H1 (cell line): ENCODE measurements around the gene ARR3. TPM values are rescaled to one million over a fixed set of nuclear protein-coding genes. Genes with fewer than 3 reads are reported as not detected.

Experiments
- CTCF ChIA-PET: fragments of 300-600 bp; sonication (Branson Sonifier 250); formaldehyde crosslinking; loops from one replicate; lab custom pipeline; 2021; ENCODE audit not compliant: partially characterized antibody; lab: Charles Lee
- POLR2A ChIA-PET: fragments of 300-600 bp; sonication (Branson Sonifier 250); formaldehyde crosslinking; loops from one replicate; lab custom pipeline; 2021; ENCODE audit warnings: inconsistent platforms; ENCODE audit not compliant: partially characterized antibody; lab: Charles Lee
- DNase-seq, 2 experiments: peaks; one replicate each; pipeline versions ENCODE4 v3.0.0 to v3.0.0-alpha.2; 2010 to 2022; ENCODE audit warnings: low spot score in 2 of 2, low read depth in 1 of 2, mixed read lengths in 1 of 2
- FAIRE-seq: peaks from 2 replicates; lab custom pipeline; 2011; peaks lifted over from hg19 to GRCh38; lab: Jason Lieb, UNC
- H2AFZ ChIP-seq: 2 replicates; pipeline ENCODE4 v1.8.1; 2012; ENCODE audit warnings: low read length, inconsistent platforms
- H2AK5ac ChIP-seq: 2 replicates; pipeline ENCODE4 v1.6.1; 2013; ENCODE audit warnings: low read depth, low read length
- H2BK120ac ChIP-seq: replicated peaks from 2 replicates; pipeline ENCODE3; 2013; ENCODE audit warnings: low read depth, low read length, inconsistent platforms
- H2BK12ac ChIP-seq: 2 replicates; pipeline ENCODE4 v1.6.1; 2013; ENCODE audit warnings: low read depth, low read length
- H2BK15ac ChIP-seq: 2 replicates; pipeline ENCODE4 v1.6.1; 2013; ENCODE audit warnings: low read length
- H2BK20ac ChIP-seq: 2 replicates; pipeline ENCODE4 v1.6.1; 2013; ENCODE audit warnings: low read length
- H2BK5ac ChIP-seq: 2 replicates; pipeline ENCODE4 v1.6.1; 2013; ENCODE audit warnings: low read depth, low read length
- H3K14ac ChIP-seq: 2 replicates; pipeline ENCODE4 v1.6.1; 2013; ENCODE audit warnings: inconsistent platforms; ENCODE audit not compliant: insufficient read length
- H3K18ac ChIP-seq: 2 replicates; pipeline ENCODE4 v1.6.1; 2013; ENCODE audit warnings: low read length; ENCODE audit errors: extremely low read depth
- H3K23ac ChIP-seq: 2 replicates; pipeline ENCODE4 v1.6.1; 2013; ENCODE audit warnings: inconsistent platforms; ENCODE audit not compliant: insufficient read length
- H3K23me2 ChIP-seq: 2 replicates; pipeline ENCODE4 v1.6.1; 2013; ENCODE audit warnings: low read depth, low read length
- H3K27ac ChIP-seq: 2 replicates; pipeline ENCODE4 v1.6.1; 2011; ENCODE audit warnings: low read depth, low read length, inconsistent platforms
- H3K27me3 ChIP-seq, 4 experiments: replicated peaks in 1 of 4; 1 replicate in 1 of 4; 2 replicates in 3 of 4; pipeline versions ENCODE4 v1.6.1 to v1.8.1; 2011 to 2013; ENCODE audit warnings: low read length in 3 of 4, mild to moderate bottlenecking in 3 of 4, inconsistent platforms in 2 of 4, mixed read lengths in 2 of 4, moderate library complexity in 1 of 4; ENCODE audit not compliant: control insufficient read depth in 3 of 4, insufficient read depth in 3 of 4; ENCODE audit errors: extremely low read depth in 1 of 4
- H3K36me3 ChIP-seq, 4 experiments: 2 replicates each; pipeline versions ENCODE4 v1.6.1 to v1.8.1; 2011 to 2013; ENCODE audit warnings: mild to moderate bottlenecking in 4 of 4, low read length in 3 of 4, moderate library complexity in 2 of 4, control low read depth in 1 of 4, inconsistent platforms in 1 of 4; ENCODE audit not compliant: insufficient read depth in 4 of 4, control insufficient read depth in 2 of 4
- H3K4ac ChIP-seq: replicated peaks from 2 replicates; pipeline ENCODE3; 2013; ENCODE audit warnings: low read length, low read depth, mixed read lengths, inconsistent platforms; ENCODE audit not compliant: insufficient read length
- H3K4me1 ChIP-seq, 4 experiments: replicated peaks in 1 of 4; 1 replicate in 1 of 4; 2 replicates in 3 of 4; pipeline versions ENCODE4 v1.6.1 to v1.8.1; 2011 to 2013; ENCODE audit warnings: low read length in 3 of 4, inconsistent platforms in 2 of 4, mixed read lengths in 1 of 4; ENCODE audit not compliant: insufficient read depth in 4 of 4, control insufficient read depth in 3 of 4
- H3K4me2 ChIP-seq, 2 experiments: 2 replicates each; pipeline versions ENCODE4 v1.6.1 to v1.8.1; 2011 to 2013; ENCODE audit warnings: low read depth in 2 of 2, low read length in 2 of 2, control low read depth in 1 of 2, inconsistent platforms in 1 of 2, mild to moderate bottlenecking in 1 of 2; ENCODE audit not compliant: insufficient read depth in 1 of 2
- H3K4me3 ChIP-seq, 4 experiments: fragments of 200-600, 300-600 bp in 1 of 4; sonication (generic), shearing (Covaris generic), sonication (Bioruptor Twin) in 1 of 4; 2 replicates each; pipeline versions ENCODE4 v1.5.1 to v1.8.1; 2011 to 2016; ENCODE audit warnings: low read length in 4 of 4, low read depth in 3 of 4, control low read depth in 2 of 4, inconsistent platforms in 2 of 4, mild to moderate bottlenecking in 2 of 4, mixed read lengths in 1 of 4, moderate library complexity in 1 of 4; ENCODE audit not compliant: insufficient read depth in 2 of 4; ENCODE audit errors: extremely low read depth in 1 of 4
- H3K56ac ChIP-seq: replicated peaks from 2 replicates; pipeline ENCODE3; 2013; ENCODE audit warnings: low read depth, mild to moderate bottlenecking, mixed read lengths, low read length, inconsistent platforms; ENCODE audit not compliant: insufficient read length
- H3K79me1 ChIP-seq: 2 replicates; pipeline ENCODE4 v1.6.1; 2013; ENCODE audit warnings: low read depth, low read length, control low read depth
- H3K79me2 ChIP-seq, 2 experiments: 2 replicates each; pipeline versions ENCODE4 v1.6.1 to v1.8.1; 2012 to 2013; ENCODE audit warnings: low read length in 2 of 2, mild to moderate bottlenecking in 2 of 2, inconsistent platforms in 1 of 2; ENCODE audit not compliant: insufficient read depth in 2 of 2, control insufficient read depth in 1 of 2
- H3K9ac ChIP-seq, 4 experiments: replicated peaks in 1 of 4; 1 replicate in 1 of 4; 2 replicates in 3 of 4; pipeline versions ENCODE4 v1.6.1 to v1.8.1; 2011 to 2013; ENCODE audit warnings: low read depth in 3 of 4, low read length in 3 of 4, control low read depth in 2 of 4, mild to moderate bottlenecking in 2 of 4, moderate library complexity in 2 of 4, inconsistent platforms in 1 of 4; ENCODE audit errors: extremely low read depth in 1 of 4
- H3K9me3 ChIP-seq, 2 experiments: 2 replicates each; pipeline versions ENCODE4 v1.6.1 to v1.8.1; 2012 to 2013; ENCODE audit warnings: mild to moderate bottlenecking in 2 of 2, moderate library complexity in 2 of 2, control low read depth in 1 of 2, inconsistent platforms in 1 of 2, low read depth in 1 of 2, low read length in 1 of 2, mixed read lengths in 1 of 2; ENCODE audit not compliant: insufficient read depth in 2 of 2
- H4K20me1 ChIP-seq, 2 experiments: replicated peaks in 1 of 2; 2 replicates each; pipeline versions ENCODE3 to v1.8.1; 2011 to 2013; ENCODE audit warnings: inconsistent platforms in 2 of 2, low read length in 2 of 2, mild to moderate bottlenecking in 1 of 2; ENCODE audit not compliant: insufficient read depth in 2 of 2, control insufficient read depth in 1 of 2
- H4K5ac ChIP-seq: 2 replicates; pipeline ENCODE4 v1.6.1; 2013; ENCODE audit warnings: low read length, low read depth, mixed read lengths, inconsistent platforms; ENCODE audit not compliant: insufficient read length
- H4K8ac ChIP-seq: 2 replicates; pipeline ENCODE4 v1.8.0; 2013; ENCODE audit warnings: mild to moderate bottlenecking, moderate library complexity, low read length, inconsistent platforms; ENCODE audit not compliant: insufficient read depth; ENCODE audit errors: extremely low read depth
- H4K91ac ChIP-seq: replicated peaks from 2 replicates; pipeline ENCODE3; 2013; ENCODE audit warnings: low read length, mixed read lengths, inconsistent platforms; ENCODE audit not compliant: insufficient read length
- HDAC6 ChIP-seq: IDR thresholded peaks from one replicate; pipeline ENCODE4 v1.7.1; 2012; ENCODE audit warnings: low read depth, mild to moderate bottlenecking, inconsistent platforms, low read length, moderate library complexity
- MAFK ChIP-seq: IDR thresholded peaks from 2 replicates; pipeline ENCODE4 v1.6.1; 2012; ENCODE audit warnings: low read depth, mild to moderate bottlenecking, improper control_type of control experiment, low read length
- WGBS, 2 experiments: shearing (Covaris generic) in 1 of 2; methylation state at CpG; one replicate each; pipeline versions ENCODE4 v1.1.6 to v1.1.7; 2013 to 2015; ENCODE audit warnings: low lambda C conversion rate in 2 of 2, mixed read lengths in 2 of 2, inconsistent platforms in 1 of 2, low coverage in 1 of 2, missing lambda C conversion rate in 1 of 2; ENCODE audit not compliant: insufficient replicate concordance in 2 of 2, insufficient coverage in 1 of 2, insufficient read length in 1 of 2; ENCODE audit errors: extremely low coverage in 1 of 2, missing lambda C conversion rate in 1 of 2; 5-methylcytosine and 5-hydroxymethylcytosine counted together
- polyA plus RNA-seq, 7 experiments: library from polyadenylated mRNA; depleted of rRNA in 3 of 7; stranded (reverse) in 5 of 7; unstranded in 2 of 7; fragments of >200 nt in 5 of 7; fragments of 200-250 nt in 2 of 7; gene quantifications; 1 replicate in 5 of 7; 2 replicates in 1 of 7; 4 replicates in 1 of 7; pipeline versions ENCODE4 v1.2.1 to v1.2.3, GENCODE V29; 2011 to 2013; ENCODE audit warnings: missing spikeins in 2 of 7, mixed read lengths in 2 of 7
- total RNA-seq: library from RNA; stranded (reverse); fragmentation: NEBNext Ultra II Directional; extraction: Animal tissue kit (Norgen Biotek cat#: 25700); gene quantifications from 2 replicates; pipeline ENCODE4 v1.2.1, GENCODE V29; 2021
- TF ChIP-seq, protein P1 (sequence below): IDR thresholded peaks from 2 replicates; pipeline ENCODE4 v1.6.1; 2012; ENCODE audit warnings: low read length, inconsistent platforms
- TF ChIP-seq, protein P2 (sequence below), 3 experiments: IDR thresholded peaks; 1 replicate in 2 of 3; 2 replicates in 1 of 3; pipeline versions ENCODE4 v1.5.1 to v1.6.1; 2011; ENCODE audit warnings: low read length in 3 of 3, mild to moderate bottlenecking in 3 of 3, inconsistent platforms in 2 of 3, low read depth in 1 of 3, moderate library complexity in 1 of 3; ENCODE audit not compliant: insufficient read depth in 1 of 3; ENCODE audit errors: control extremely low read depth in 1 of 3

The ARR3 gene
- total and polyA plus RNA-seq, 2 of the 8 experiments (the other 6 are each of a cell fraction or from before 2014, with no cell fraction given), result not detected

DNA sequence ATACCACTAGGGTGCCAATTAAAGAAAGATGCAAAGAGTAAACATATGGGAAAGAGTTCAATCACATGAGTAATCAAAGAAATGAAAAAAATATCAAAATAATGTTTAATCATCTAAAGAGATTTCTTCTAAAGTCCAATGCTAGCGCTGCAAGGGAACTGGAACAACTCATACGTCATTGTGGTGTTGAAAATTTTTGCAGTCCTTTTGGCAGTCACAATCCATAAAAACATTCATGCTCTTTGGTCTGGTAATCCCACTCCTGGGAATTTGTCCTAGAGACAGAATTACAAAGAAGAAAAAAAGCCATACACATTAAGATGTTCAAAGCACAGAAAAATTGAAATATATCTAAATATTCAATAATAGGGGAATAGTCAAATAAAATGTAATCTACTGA lies 12.7 kb upstream of the ARR3 start:
- Histone ChIP-seq H3K4me3 (no peak overlapping the region), H2BK12ac (no peak overlapping the region), H3K79me1 (no peaks in the 10 kb centered on the region), H2BK120ac (no peak overlapping the region), H4K91ac (no peak overlapping the region), H3K9ac (no peak overlapping the region), H3K23ac (no peak overlapping the region), H3K14ac (no peak overlapping the region), H2BK15ac (no peak overlapping the region), H2AFZ (no peak overlapping the region), H4K8ac (no peak overlapping the region), H3K27ac (no peak overlapping the region), H3K4me1 (no peaks in the 10 kb centered on the region), H3K27me3 (no peaks in the 10 kb centered on the region), H2AK5ac (no peak overlapping the region), H2BK5ac (no peak overlapping the region), H3K18ac (no peak overlapping the region), H3K9me3 (no peaks in the 10 kb centered on the region), H3K36me3 (no peaks in the 10 kb centered on the region), H4K5ac (no peak overlapping the region), H3K79me2 (no peaks in the 10 kb centered on the region), H3K4me2 (no peak overlapping the region), H4K20me1 (no peaks in the 10 kb centered on the region), H3K23me2 (no peaks in the 10 kb centered on the region), H3K4ac (no peak overlapping the region), H3K56ac (no peak overlapping the region), H2BK20ac (no peak overlapping the region)
- ChIA-PET CTCF (no interaction called here), POLR2A (no interaction called here)
- TF ChIP-seq, protein P1, sequence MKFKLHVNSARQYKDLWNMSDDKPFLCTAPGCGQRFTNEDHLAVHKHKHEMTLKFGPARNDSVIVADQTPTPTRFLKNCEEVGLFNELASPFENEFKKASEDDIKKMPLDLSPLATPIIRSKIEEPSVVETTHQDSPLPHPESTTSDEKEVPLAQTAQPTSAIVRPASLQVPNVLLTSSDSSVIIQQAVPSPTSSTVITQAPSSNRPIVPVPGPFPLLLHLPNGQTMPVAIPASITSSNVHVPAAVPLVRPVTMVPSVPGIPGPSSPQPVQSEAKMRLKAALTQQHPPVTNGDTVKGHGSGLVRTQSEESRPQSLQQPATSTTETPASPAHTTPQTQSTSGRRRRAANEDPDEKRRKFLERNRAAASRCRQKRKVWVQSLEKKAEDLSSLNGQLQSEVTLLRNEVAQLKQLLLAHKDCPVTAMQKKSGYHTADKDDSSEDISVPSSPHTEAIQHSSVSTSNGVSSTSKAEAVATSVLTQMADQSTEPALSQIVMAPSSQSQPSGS, result no peak
- TF ChIP-seq, protein P2, sequence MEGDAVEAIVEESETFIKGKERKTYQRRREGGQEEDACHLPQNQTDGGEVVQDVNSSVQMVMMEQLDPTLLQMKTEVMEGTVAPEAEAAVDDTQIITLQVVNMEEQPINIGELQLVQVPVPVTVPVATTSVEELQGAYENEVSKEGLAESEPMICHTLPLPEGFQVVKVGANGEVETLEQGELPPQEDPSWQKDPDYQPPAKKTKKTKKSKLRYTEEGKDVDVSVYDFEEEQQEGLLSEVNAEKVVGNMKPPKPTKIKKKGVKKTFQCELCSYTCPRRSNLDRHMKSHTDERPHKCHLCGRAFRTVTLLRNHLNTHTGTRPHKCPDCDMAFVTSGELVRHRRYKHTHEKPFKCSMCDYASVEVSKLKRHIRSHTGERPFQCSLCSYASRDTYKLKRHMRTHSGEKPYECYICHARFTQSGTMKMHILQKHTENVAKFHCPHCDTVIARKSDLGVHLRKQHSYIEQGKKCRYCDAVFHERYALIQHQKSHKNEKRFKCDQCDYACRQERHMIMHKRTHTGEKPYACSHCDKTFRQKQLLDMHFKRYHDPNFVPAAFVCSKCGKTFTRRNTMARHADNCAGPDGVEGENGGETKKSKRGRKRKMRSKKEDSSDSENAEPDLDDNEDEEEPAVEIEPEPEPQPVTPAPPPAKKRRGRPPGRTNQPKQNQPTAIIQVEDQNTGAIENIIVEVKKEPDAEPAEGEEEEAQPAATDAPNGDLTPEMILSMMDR (IDR thresholded peaks at IDR 0.05; ENCODE audit: control extremely low read depth in 1 of 3, insufficient read depth in 1 of 3, low read depth in 1 of 3, low read length in 3 of 3), result no peak
- TF ChIP-seq HDAC6, result no peak
- TF ChIP-seq MAFK, result no peak
- DNase-seq (no peak), FAIRE-seq (no peak)
- 96% methylated on average over 2 of the region's 2 CpGs; no CpG with 5 or more reads in 1 of the 2 experiments for WGBS, 2 experiments
